GM18858 (cell line): ENCODE results near the gene METTL14.
"Not testable (repeated sequence)": the region's sequence is repeated elsewhere in the genome, so short reads cannot be mapped to it uniquely, and the experiment has no call there.

Source experiments
- ATAC-seq: cut with Tn5 transposase; IDR thresholded peaks from one replicate; pipeline ENCODE4 v1.9.1; 2021; ENCODE audit not compliant: unreplicated experiment

Gene METTL14

GRCh38 chr4:118684873-118685811, at the start of gene METTL14:
Gene METTL14 (plus strand): TSS chr4:118685392. CDS start chr4:118685535, 143 bp downstream.
- peak; percentile 99 for ATAC-seq

DNA sequence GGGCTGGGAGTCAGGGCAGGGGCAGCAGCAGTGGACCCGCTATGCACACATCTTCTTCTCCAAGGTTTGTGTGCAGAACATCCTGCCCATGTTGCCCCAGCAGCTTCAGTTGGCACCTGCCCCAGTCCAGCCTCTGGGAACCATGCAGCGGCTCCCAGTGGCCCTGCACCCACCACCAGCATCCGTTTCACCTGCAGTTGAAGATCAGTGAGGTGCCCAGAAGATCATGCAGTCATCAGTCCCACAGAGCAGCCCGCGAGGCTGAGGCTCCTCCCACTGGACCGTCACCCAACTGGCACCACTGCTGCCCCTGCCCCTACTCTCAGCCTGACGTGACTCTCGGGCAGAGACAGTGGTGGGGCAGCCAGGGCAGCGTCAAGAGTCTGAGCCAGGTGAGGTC, 49.1 kb upstream of the METTL14 start:
- not testable (repeated sequence) for ATAC-seq

GRCh38 chr4:118664665-118665064, 20.5 kb upstream of the METTL14 start:
- not testable (repeated sequence) for ATAC-seq

DNA sequence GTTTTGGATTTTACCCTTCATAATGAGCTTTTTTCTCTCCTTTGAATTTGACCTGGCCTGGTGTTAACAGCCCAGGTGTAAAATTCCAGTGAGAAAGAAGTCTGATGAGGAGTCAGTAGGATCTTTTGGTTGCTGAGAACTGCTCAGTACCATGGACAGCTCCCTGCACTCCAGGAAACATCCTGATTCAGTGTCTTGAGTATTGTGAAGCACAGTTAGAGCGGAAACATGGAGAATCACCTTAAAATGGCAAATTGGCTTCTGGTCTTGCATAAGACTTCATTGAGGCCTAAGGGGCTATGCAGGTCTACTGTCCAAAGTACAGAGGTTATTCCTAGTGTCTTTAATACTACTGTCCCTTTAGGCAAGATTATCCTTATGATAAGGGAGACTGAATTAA, 16.0 kb upstream of the METTL14 start:
- not testable (repeated sequence) for ATAC-seq

DNA sequence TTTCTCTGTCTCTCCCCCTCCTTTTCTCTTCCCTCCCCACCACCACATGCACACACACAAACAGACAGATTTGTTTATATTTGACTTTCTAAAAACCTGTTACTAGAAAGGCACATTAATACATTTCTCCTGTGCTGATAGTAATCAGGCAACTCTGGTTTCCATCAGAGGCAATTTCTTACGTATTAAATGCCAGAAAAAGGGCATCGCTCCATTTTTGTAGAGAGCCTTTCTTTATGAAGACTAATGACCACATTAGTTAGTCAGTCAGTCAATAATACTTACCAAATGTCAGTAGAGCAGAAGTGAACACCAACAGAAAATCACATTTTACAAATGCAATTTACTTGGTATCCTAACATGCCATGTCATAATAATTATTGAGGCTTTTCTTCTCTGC, 14.2 kb upstream of the METTL14 start:
- not testable (repeated sequence) for ATAC-seq

GRCh38 chr4:118676128-118676527, 9.1 kb upstream of the METTL14 start:
- ATAC-seq = no peak

- ATAC-seq = no peak
These were observed 4.4 kb upstream of the METTL14 start for GRCh38 chr4:118680808-118681207.

DNA sequence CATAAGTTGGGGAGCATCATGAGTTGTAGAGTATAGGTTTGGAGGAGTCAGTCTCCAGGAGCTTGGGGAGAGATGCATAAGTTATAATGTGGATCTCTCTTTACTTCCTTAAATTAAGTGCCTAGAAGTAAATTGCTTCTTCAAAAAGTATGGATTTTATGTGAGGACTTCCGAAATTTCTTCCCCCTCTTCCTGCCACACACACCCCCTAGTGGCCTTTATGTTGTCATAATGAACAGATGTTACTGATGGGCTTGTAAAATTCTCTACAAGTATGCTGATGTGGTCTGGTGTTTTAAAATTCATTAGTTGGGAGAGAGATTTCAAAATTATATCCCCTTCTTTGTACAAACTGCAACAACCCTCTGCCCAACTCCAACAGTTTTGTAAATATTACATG, 2.3 kb upstream of the METTL14 start:
- ATAC-seq = no peak

DNA sequence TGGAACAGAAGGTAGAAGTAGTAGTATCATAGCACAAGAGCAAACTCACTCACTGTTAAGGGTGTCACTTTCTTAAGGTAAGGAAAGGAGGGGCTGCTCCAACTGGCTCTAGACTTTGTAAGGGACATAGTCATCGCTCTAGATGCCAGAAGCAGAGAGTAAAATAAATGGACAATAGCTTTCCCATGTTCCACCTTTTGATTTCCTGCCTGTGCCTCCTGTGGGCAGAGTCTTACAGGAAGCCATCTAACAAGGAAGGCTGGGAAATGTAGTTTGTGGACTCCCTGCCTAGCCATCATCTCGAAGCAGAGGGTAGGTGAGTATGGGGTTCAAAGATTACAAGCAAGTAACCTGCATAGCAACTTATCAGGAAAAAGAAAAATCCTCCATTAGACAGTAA, 1.7 kb upstream of the METTL14 start:
- ATAC-seq = no peak

- no peak for ATAC-seq
These were observed 17.9 kb downstream of the METTL14 start for GRCh38 chr4:118703118-118703517.

GRCh38 chr4:118711052-118711451, 25.9 kb downstream of the METTL14 start:
- ATAC-seq = no peak

DNA sequence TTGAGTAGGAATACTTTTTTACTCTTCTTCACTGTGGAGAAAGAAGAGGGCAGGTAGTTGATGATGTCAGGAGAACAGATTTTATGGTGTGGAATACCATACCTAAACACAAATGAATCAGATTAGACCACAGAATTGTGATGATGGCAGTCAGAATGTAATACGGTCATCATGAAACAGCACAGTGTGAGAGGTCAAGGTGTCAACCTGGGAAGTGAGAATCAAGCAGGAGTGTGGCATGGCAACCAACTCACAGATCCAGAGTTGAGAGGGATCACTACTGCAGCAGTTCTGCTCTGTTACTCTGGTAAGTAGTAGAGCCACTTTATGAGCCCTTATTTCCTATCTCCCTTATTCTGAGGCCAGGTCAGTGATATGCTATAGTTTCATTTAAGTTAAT, 27.7 kb downstream of the METTL14 start:
- ATAC-seq = peak; percentile 45

GRCh38 chr4:118714682-118715081, 29.5 kb downstream of the METTL14 start:
- ATAC-seq = no peak

- no peak for ATAC-seq
These were observed 31.1 kb downstream of the METTL14 start for GRCh38 chr4:118716304-118716703.

DNA sequence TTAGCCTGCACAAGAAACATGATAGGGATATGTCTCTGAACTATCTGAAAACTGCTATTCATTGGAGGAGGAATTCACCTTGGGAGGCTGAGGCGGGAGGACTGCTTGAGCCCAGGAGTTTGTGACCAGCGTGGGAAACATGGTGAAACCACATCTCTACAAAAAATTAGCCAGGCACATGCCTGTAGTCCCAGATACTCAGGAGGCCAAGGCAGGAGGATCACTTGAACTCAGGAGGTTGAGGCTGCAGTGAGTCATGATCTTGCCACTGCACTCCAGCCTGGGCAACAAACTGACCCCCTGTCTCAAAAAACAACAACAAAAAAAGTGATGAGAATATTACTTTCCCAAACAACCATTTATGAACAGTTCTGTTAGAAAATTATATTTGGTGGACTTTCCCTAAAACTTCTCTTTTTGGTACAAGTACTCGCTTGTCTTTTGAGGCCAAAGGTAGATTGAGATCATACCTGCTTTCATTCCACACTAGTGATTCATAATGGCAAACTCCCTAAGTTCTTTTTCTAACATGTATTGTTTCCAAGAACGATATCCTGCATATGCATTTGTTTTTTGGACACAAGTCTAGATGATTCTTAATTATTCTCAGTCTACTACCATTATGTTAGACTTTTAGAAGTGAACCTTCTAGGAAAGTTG, 33.4 kb downstream of the METTL14 start:
- no peak for ATAC-seq

DNA sequence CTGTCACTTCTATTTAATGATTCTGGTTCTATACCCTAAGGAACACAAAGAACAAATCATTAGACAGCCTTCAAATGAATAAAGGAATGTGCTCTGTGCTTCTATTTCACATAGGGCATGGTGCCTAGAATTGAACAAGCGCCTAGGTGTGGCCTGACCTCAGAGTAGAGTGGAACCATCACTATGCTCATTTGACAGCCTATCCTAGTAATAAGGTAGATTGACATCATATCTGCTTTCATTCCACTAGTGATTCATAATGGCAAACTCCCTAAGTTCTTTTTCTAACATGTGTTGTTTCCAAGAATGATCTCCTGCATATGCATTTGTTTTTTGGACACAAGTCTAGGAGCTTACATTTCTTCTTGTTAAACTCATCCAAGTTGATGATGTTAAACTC, 36.6 kb downstream of the METTL14 start:
- ATAC-seq = no peak

DNA sequence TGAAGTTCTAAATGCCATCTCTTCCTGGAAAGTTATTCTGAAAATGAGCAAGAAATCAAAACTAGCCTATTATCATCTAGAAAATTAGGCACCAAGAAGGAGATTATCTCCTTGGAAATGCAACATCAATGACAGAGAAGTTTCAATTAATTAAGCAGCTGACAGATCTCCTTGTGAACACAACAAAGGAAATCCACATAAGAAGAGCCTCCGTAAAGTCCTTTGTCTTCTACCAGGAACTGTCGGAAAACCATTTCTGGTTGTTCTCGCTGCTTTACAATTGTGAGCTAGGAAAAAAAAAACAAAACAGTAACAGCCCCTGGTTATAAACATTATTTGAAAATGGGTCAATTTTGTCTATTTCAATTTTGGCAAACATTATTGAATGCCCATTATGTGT, 38.2 kb downstream of the METTL14 start:
- ATAC-seq = no peak

DNA sequence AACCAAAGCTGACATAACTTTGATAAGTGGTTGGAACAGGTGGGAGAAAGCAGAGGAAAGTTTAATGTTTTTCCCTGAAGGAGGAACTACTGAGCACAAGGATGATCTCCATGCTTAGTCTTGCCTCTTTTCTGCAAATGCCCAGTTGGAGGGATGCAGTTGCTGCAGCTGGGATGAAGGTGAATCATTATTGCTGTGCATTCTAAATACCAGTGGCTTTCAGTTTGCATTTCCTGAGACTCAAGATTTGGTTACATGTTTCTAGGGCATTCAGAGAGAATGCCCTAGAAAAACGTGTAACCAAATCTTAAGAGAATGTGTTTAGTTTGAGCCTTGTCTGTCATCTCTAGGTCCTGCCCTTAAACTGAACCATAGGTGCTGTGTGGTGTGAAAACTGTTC, 42.2 kb downstream of the METTL14 start:
- no peak for ATAC-seq

GRCh38 chr4:118729287-118730286, 44.4 kb downstream of the METTL14 start:
- ATAC-seq = no peak

DNA sequence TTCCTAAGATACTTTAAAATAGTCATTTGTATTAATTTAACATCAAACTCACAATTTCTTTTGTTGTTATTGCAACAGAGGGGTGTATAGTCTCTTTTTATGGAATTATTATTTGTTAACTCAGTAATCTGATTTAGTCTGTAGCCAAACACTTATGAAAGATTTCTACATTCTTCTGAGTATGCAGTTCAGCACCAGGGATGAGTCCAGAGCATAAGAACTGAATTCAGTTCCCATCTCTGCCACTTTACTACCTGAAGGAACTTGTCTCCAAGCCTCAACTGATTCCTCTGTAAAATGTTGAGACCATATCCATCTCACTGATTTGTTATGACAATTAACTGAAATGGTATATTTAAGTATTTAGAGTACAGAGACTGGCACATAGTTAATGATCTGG, 45.5 kb downstream of the METTL14 start:
- no peak for ATAC-seq
